Prostate gland (tissue), 2 donors: ENCODE data around the gene OR5I1. TPM values are rescaled to one million over a fixed set of nuclear protein-coding genes. Genes with fewer than 3 reads are reported as not detected.
"Not testable (repeated sequence)": the region's sequence is repeated elsewhere in the genome, so short reads cannot be mapped to it uniquely, and the experiment has no call there.

ENCODE experiments used
- DNase-seq: peaks from one replicate; pipeline ENCODE4 v3.0.0-alpha.2; 2019; ENCODE audit warnings: low spot score
- H3K27ac ChIP-seq, 2 donors: fragments of 200-600 bp; sonication (generic); 2 replicates each; pipeline ENCODE4 v1.5.1; 2017 to 2019
- H3K27me3 ChIP-seq: fragments of 200-600 bp; sonication (generic); replicated peaks from 2 replicates; pipeline ENCODE4 v1.5.1; 2019; ENCODE audit not compliant: insufficient read depth
- H3K36me3 ChIP-seq, 2 donors: fragments of 200-600 bp; sonication (generic); 1 replicate in 1 of 2; 2 replicates in 1 of 2; pipeline versions ENCODE4 v1.5.1 to v1.8.1; 2017 to 2019
- H3K4me1 ChIP-seq: fragments of 200-600 bp; sonication (generic); replicated peaks from 2 replicates; pipeline ENCODE4 v1.5.1; 2019
- H3K4me3 ChIP-seq, 2 donors: fragments of 200-600 bp; sonication (generic); 2 replicates each; pipeline ENCODE4 v1.5.1; 2017 to 2019
- H3K9me3 ChIP-seq: fragments of 200-600 bp; sonication (generic); 2 replicates; pipeline ENCODE4 v1.5.1; 2017
- CTCF ChIP-seq, 4 experiments: fragments of 200-600 bp in 2 of 4; fragments of 450-650 bp in 2 of 4; sonication (generic) in 2 of 4; IDR thresholded peaks; 1 replicate in 3 of 4; 2 replicates in 1 of 4; pipeline ENCODE4 v1.5.1; 2016 to 2019; ENCODE audit warnings: antibody characterized with exemption in 4 of 4, mild to moderate bottlenecking in 2 of 4, moderate library complexity in 2 of 4
- POLR2A ChIP-seq: fragments of 450-650 bp; IDR thresholded peaks from one replicate; pipeline ENCODE4 v1.6.1; 2016; ENCODE audit warnings: antibody characterized with exemption, mild to moderate bottlenecking
- POLR2AphosphoS5 ChIP-seq: sonication (generic); formaldehyde crosslinking; IDR thresholded peaks from one replicate; pipeline ENCODE4 v1.6.1; 2017; ENCODE audit warnings: antibody characterized with exemption
- WGBS: methylation state at CpG from one replicate; pipeline ENCODE4 v1.1.5; 2018; 5-methylcytosine and 5-hydroxymethylcytosine counted together
- intact Hi-C: fragments of 100-400 bp; cut with DNase I; formaldehyde crosslinking; loops from one replicate; pipeline ENCODE4 v1.14.2; 2022
- total RNA-seq, 2 donors: library from RNA; depleted of rRNA; stranded (reverse); fragments of >200 nt; gene quantifications; one replicate each; pipeline ENCODE4 v1.1.0, GENCODE V29; 2016

Gene OR5I1
- total RNA-seq, 2 donors from 2014 or later = not detected

DNA sequence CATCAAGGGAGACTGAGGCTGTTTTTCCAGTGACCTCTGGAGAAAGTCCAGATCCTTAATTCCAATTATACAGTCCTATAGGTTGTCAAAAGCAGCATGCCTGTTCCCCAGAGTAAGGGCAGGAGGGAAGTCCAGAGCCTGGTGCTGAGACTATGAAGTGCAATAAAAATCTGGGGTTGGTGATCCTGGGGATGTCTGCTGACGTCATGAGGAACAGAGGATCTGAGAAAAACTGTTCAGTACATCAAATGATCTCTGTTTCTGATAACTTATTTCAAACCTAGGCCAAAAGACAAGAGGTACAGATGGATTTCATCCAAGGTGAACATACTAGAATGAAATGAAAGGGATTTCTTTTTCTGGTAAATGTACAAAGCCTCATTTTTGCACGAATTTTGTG is 33.9 kb downstream of the OR5I1 start:
- no peak for TF ChIP-seq POLR2AphosphoS5
- TF ChIP-seq CTCF (IDR thresholded peaks at IDR 0.05) = no peak
- no peak for TF ChIP-seq POLR2A
- H3K36me3 ChIP-seq = no peaks in the 10 kb centered on the region
- H3K4me1 ChIP-seq = no peaks in the 10 kb centered on the region
- H3K4me3 ChIP-seq = no peak overlapping the region
- 34% methylated on average over 2 of the region's 2 CpGs for WGBS
- H3K27ac ChIP-seq = no peak overlapping the region
- no peaks in the 10 kb centered on the region for H3K27me3 ChIP-seq
- H3K9me3 ChIP-seq = no peaks in the 10 kb centered on the region
- intact Hi-C loops = no loop called here
- no peak for DNase-seq

DNA sequence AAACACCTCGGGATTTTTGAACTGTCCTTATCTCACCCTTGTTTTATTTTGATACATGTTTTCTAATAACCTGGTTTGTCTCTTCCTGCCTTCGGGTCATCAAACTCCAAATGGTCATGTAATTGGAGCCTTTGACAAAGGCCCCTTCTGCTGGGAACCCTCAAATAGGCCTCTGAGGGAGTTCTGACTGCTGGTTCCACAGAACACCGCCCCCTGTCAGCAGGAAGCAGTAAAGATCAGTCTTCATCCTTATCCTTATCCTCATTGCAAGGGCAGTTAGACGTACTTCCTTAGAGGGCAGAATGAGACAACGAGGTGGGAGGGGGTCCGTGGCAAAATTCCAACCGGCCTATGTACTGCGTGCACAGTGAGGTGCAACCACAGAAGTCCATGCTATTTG is 41.0 kb downstream of the OR5I1 start:
- no peaks in the 10 kb centered on the region for H3K36me3 ChIP-seq
- H3K27ac ChIP-seq = no peak overlapping the region
- no peaks in the 10 kb centered on the region for H3K4me1 ChIP-seq
- no peak overlapping the region for H3K4me3 ChIP-seq
- intact Hi-C loops = no loop called here
- TF ChIP-seq POLR2A (no peak), CTCF (IDR thresholded peaks at IDR 0.05) (no peak), POLR2AphosphoS5 (no peak)
- WGBS = 73% methylated on average over 8 of the region's 8 CpGs
- DNase-seq = no peak
- H3K27me3 ChIP-seq = no peaks in the 10 kb centered on the region
- no peaks in the 10 kb centered on the region for H3K9me3 ChIP-seq

GRCh38 chr11:55885481-55885880 is 50.7 kb downstream of the OR5I1 start:
- H3K27ac ChIP-seq, intact Hi-C loops, H3K36me3 ChIP-seq, H3K9me3 ChIP-seq, H3K4me3 ChIP-seq, H3K4me1 ChIP-seq, DNase-seq, H3K27me3 ChIP-seq: not testable (repeated sequence)
- 91% methylated on average over 9 of the region's 9 CpGs for WGBS

Other genes with a start within 250 kb of the OR5I1 start
- gene OR5D13, start 163.0 kb downstream of the OR5I1 start, total RNA-seq = not detected
- not detected for gene OR5D14, start 140.8 kb downstream of the OR5I1 start, total RNA-seq
- gene OR5L1, start 125.0 kb downstream of the OR5I1 start, total RNA-seq = not detected
- not detected for gene OR5D18, start 116.8 kb downstream of the OR5I1 start, total RNA-seq
- not detected for gene OR5L2, start 109.2 kb downstream of the OR5I1 start, total RNA-seq
- not detected for gene OR5D16, start 97.6 kb downstream of the OR5I1 start, total RNA-seq
- not detected for gene TRIM51, start 53.1 kb downstream of the OR5I1 start, total RNA-seq
- not detected for gene OR5W2, start 21.8 kb downstream of the OR5I1 start, total RNA-seq
- not detected for gene OR10AG1, start 33.5 kb upstream of the OR5I1 start, total RNA-seq
- gene OR5F1, start 58.2 kb upstream of the OR5I1 start, total RNA-seq = not detected
- not detected for gene OR5AS1, start 91.3 kb upstream of the OR5I1 start, total RNA-seq
- gene OR8I2, start 156.9 kb upstream of the OR5I1 start, total RNA-seq = not detected
- gene OR8H2, start 167.3 kb upstream of the OR5I1 start, total RNA-seq = under 1 TPM in 1 of 2 donors, not detected in 1; 0.57 TPM
- gene OR8H3, start 186.0 kb upstream of the OR5I1 start, total RNA-seq = not detected
- gene OR8J3, start 203.8 kb upstream of the OR5I1 start, total RNA-seq = not detected
- not detected for gene OR8K5, start 223.9 kb upstream of the OR5I1 start, total RNA-seq
- gene OR5J2, start 240.2 kb upstream of the OR5I1 start, total RNA-seq = not detected